ENCODE data around the gene ZNF14. TPM values are rescaled to one million over a fixed set of nuclear protein-coding genes. Genes with fewer than 3 reads are reported as not detected.

ZNF14 gene
- total RNA-seq, 1 experiment from 2014 or later: 5.8 TPM

DNA sequence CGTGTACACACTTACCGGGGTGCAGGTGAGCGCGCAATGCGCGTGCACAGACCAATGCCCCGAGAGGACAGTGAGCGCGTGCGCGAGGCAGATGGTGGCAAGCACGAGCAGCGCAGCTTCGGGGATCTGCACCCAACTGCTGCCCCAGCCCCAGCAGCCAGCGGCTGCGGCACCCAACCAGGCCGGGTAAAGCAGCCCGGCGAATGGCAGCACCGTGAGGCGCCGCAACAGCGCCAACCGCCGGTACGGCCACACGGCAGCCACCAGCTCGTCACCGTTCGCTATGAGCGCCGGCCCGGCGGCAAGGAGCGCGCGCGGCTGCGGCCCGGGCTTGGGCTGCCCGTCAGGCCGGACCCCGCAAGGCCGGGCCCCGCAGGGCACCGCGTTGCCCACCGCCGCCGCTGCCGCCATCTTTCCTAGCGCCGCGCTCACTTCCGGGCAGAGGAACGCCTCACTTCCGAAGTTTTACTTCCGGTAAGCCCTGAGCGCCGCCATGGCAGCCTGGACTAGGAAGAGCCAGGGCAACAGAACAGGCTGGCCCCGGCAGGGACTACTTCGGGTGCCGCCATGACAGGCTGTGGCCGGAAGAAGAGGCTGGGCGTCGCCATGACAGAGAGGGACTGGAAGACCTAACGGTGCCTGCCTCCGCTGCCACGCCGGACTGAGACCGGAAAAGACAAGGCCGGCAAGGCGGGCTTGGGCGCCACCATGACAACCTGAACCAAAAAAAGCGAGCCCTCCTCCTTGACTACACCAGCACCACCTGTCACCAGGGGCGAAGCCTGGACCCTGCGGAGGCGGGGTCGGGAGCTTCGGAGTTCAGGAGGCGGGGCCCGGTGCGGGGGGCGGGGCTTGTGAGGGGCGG lies 69.4 kb downstream of the ZNF14 start, which contains the start of gene ATP13A1:
ATP13A1 (minus strand) TSS at position 421 of the 865 bp plus-strand sequence; CDS start at position 411, 10 bp downstream.
- H3K27ac ChIP-seq (ENCODE audit: low read depth, low read length, poor library complexity, severe bottlenecking): peak within 1 kb of the TSS; percentile 93
- BruUV-seq (replicated peaks): no TSS peak

DNA sequence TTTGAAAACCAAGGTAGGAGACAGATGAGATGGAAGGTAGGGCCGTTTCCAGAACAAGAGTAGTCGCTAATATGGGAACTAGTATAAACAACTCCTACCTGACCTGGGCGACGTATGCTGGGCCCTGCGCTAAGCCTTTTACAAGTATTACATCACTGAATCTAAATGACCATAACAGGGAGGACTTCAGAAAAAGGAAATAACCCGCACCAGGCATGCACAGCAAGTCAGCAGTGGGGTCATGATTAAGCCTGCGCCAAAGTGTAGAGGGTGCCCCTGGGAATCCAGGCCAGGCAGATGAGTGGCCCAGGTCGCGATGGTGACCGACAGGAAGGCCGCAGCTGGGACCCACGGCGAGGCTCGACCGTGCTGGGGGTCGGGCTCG lies 70.0 kb downstream of the ZNF14 start:
- TF ChIP-seq, protein P1, sequence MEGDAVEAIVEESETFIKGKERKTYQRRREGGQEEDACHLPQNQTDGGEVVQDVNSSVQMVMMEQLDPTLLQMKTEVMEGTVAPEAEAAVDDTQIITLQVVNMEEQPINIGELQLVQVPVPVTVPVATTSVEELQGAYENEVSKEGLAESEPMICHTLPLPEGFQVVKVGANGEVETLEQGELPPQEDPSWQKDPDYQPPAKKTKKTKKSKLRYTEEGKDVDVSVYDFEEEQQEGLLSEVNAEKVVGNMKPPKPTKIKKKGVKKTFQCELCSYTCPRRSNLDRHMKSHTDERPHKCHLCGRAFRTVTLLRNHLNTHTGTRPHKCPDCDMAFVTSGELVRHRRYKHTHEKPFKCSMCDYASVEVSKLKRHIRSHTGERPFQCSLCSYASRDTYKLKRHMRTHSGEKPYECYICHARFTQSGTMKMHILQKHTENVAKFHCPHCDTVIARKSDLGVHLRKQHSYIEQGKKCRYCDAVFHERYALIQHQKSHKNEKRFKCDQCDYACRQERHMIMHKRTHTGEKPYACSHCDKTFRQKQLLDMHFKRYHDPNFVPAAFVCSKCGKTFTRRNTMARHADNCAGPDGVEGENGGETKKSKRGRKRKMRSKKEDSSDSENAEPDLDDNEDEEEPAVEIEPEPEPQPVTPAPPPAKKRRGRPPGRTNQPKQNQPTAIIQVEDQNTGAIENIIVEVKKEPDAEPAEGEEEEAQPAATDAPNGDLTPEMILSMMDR (conservative IDR thresholded peaks at IDR 0.05; ENCODE audit: low read depth, low read length): no peak
- no peak for TF ChIP-seq EZH2 (IDR thresholded peaks at IDR 0.05; ENCODE audit: borderline replicate concordance, low read depth, low read length, poor library complexity, severe bottlenecking)
- H3K9me3 ChIP-seq (ENCODE audit: low read depth, low read length, poor library complexity, severe bottlenecking): no peaks in the 10 kb centered on the region
- POLR2A ChIA-PET (ENCODE audit: low non-redundant PET): no interaction called here
- H3K27me3 ChIP-seq (replicated peaks; ENCODE audit: insufficient read depth, low read depth, low read length, poor library complexity): no peaks in the 10 kb centered on the region
- peak overlapping the region; percentile 86 for H3K4me3 ChIP-seq (ENCODE audit: low read depth, low read length, poor library complexity, severe bottlenecking)
- BruUV-seq (replicated peaks): no TSS peak
- peaks cover 19% of the 10 kb centered on the region for H3K36me3 ChIP-seq (ENCODE audit: insufficient read depth, low read length, poor library complexity, severe bottlenecking)
- peaks cover 12% of the 10 kb centered on the region for H3K4me1 ChIP-seq (ENCODE audit: insufficient read depth, low read length, poor library complexity, severe bottlenecking)
- peak overlapping the region; percentile 93 for H3K27ac ChIP-seq (ENCODE audit: low read depth, low read length, poor library complexity, severe bottlenecking)
- intact Hi-C loops (cut with micrococcal nuclease; ENCODE audit: unreplicated experiment): no loop called here
- CTCF ChIA-PET: no interaction called here
- no peak for DNase-seq (ENCODE audit: low spot score)

More for the DNA sequence above, 69.4 kb downstream of the ZNF14 start, which contains the start of gene ATP13A1:
- no peaks in the 10 kb centered on the region for H3K27me3 ChIP-seq (replicated peaks; ENCODE audit: insufficient read depth, low read depth, low read length, poor library complexity)
- CTCF ChIA-PET: interaction anchor here (1.0 kb wide), 1 partner anchor 113 kb away, joined by 3 read pairs; no protein-coding TSS in a partner anchor
- peaks cover 13% of the 10 kb centered on the region for H3K36me3 ChIP-seq (ENCODE audit: insufficient read depth, low read length, poor library complexity, severe bottlenecking)
- peak; percentile 98 for DNase-seq (ENCODE audit: low spot score)
- H3K4me3 ChIP-seq (ENCODE audit: low read depth, low read length, poor library complexity, severe bottlenecking): peak within 1 kb of the TSS; percentile 86
- intact Hi-C loops (cut with micrococcal nuclease; ENCODE audit: unreplicated experiment): no loop called here
- TF ChIP-seq, protein P1 (conservative IDR thresholded peaks at IDR 0.05; ENCODE audit: low read depth, low read length): peak; percentile 27; the same call in 1 of the 2 replicates
- TF ChIP-seq EZH2 (IDR thresholded peaks at IDR 0.05; ENCODE audit: borderline replicate concordance, low read depth, low read length, poor library complexity, severe bottlenecking): no peak
- peaks cover 12% of the 10 kb centered on the region for H3K4me1 ChIP-seq (ENCODE audit: insufficient read depth, low read length, poor library complexity, severe bottlenecking)
- H3K9me3 ChIP-seq (ENCODE audit: low read depth, low read length, poor library complexity, severe bottlenecking): no peaks in the 10 kb centered on the region
- POLR2A ChIA-PET (ENCODE audit: low non-redundant PET): interaction anchor here (0.6 kb wide), 1 partner anchor 170 kb away, joined by 3 read pairs; no protein-coding TSS in a partner anchor

DNA sequence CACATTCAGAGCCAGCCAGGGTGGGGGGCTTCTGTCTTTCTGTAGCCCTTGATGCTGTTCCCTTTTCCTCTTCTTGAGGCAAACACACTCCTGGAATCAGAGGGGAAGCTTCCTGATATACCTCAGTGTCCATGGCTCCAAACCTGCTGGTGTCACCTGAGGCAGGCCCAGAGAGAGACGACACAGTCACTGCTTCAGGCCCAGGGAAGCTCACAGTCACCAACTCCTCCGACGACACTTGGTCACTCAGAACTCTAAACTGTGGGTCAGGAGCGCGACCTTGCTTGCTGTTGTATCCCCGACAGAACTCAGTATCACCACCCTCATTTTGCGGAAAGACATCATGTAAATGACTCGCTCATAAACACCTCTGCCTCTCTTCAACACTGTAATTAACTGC lies 70.6 kb downstream of the ZNF14 start:
- TF ChIP-seq EZH2 (IDR thresholded peaks at IDR 0.05; ENCODE audit: borderline replicate concordance, low read depth, low read length, poor library complexity, severe bottlenecking): no peak
- TF ChIP-seq, protein P1 (conservative IDR thresholded peaks at IDR 0.05; ENCODE audit: low read depth, low read length): no peak
- intact Hi-C loops (cut with micrococcal nuclease; ENCODE audit: unreplicated experiment): no loop called here
- Histone ChIP-seq H3K4me3 (ENCODE audit: low read depth, low read length, poor library complexity, severe bottlenecking) (peak overlapping the region; percentile 86), H3K9me3 (ENCODE audit: low read depth, low read length, poor library complexity, severe bottlenecking) (no peaks in the 10 kb centered on the region), H3K27ac (ENCODE audit: low read depth, low read length, poor library complexity, severe bottlenecking) (peak overlapping the region; percentile 93), H3K27me3 (replicated peaks; ENCODE audit: insufficient read depth, low read depth, low read length, poor library complexity) (no peaks in the 10 kb centered on the region), H3K36me3 (ENCODE audit: insufficient read depth, low read length, poor library complexity, severe bottlenecking) (peaks cover 21% of the 10 kb centered on the region), H3K4me1 (ENCODE audit: insufficient read depth, low read length, poor library complexity, severe bottlenecking) (peaks cover 12% of the 10 kb centered on the region)
- ChIA-PET CTCF (no interaction called here), POLR2A (ENCODE audit: low non-redundant PET) (interaction anchor here (0.7 kb wide), 1 partner anchor 130 kb away, joined by 8 read pairs; no protein-coding TSS in a partner anchor)
- no peak for DNase-seq (ENCODE audit: low spot score)
- BruUV-seq (replicated peaks): TSS peak; percentile 73
